Measurements from ENCODE around the gene FMNL2. TPM values are rescaled to one million over a fixed set of nuclear protein-coding genes. Genes with fewer than 3 reads are reported as not detected.

Gene FMNL2
- total and polyA plus RNA-seq, 2 experiments from 2014 or later: 16.5 to 45.4 TPM

- peaks cover 88% of the 10 kb centered on the region for H3K79me2 ChIP-seq (replicated peaks; ENCODE audit: insufficient read depth)
- peaks cover 30% of the 10 kb centered on the region; the same call in 1 of the 2 replicates for H4K20me1 ChIP-seq (replicated peaks; ENCODE audit: insufficient read depth)
Observed at GRCh38 chr2:152393377-152393776, 58.4 kb downstream of the FMNL2 start.

More at GRCh38 chr2:152393377-152393776, 58.4 kb downstream of the FMNL2 start:
- no peak for TF ChIP-seq ZNF114 (CRISPR knock-in tag; IDR thresholded peaks at IDR 0.05)
- TF ChIP-seq EZH2phosphoT487 (IDR thresholded peaks at IDR 0.05; ENCODE audit: unreplicated experiment): no peak
- no peak for TF ChIP-seq REST (IDR thresholded peaks at IDR 0.05; ENCODE audit: unreplicated experiment)
- no peak for TF ChIP-seq EZH2 (IDR thresholded peaks at IDR 0.05; ENCODE audit: low read depth, unreplicated experiment)
- no peak for TF ChIP-seq POLR2AphosphoS5 (IDR thresholded peaks at IDR 0.05; ENCODE audit: low read depth)
- no peak for TF ChIP-seq JUNB (IDR thresholded peaks at IDR 0.05; ENCODE audit: unreplicated experiment)
- TF ChIP-seq ZNF462 (CRISPR knock-in tag; IDR thresholded peaks at IDR 0.05): no peak
- Mint-ChIP-seq H3K9me3 (no peaks in the 10 kb centered on the region), H3K36me3 (ENCODE audit: low read depth) (peaks cover 11% of the 10 kb centered on the region), H3K27me3 (ENCODE audit: insufficient read depth, low read depth, poor library complexity) (peaks cover 2% of the 10 kb centered on the region), H3K27ac (no peak overlapping the region), H3K4me1 (peaks cover 55% of the 10 kb centered on the region), H3K4me3 (no peak overlapping the region)
- DNase-seq (ENCODE audit: low spot score) (no peak), ATAC-seq (no peak)
- H3K36me3 ChIP-seq (ENCODE audit: insufficient read depth): no peaks in the 10 kb centered on the region
- H3K27me3 ChIP-seq (ENCODE audit: insufficient read depth): no peaks in the 10 kb centered on the region
- no peak overlapping the region for H3K27ac ChIP-seq (ENCODE audit: low read depth)
- H2AFZ ChIP-seq: no peak overlapping the region
- no peaks in the 10 kb centered on the region for H3K9me2 ChIP-seq (ENCODE audit: insufficient read depth)
- H3F3A ChIP-seq (replicated peaks; ENCODE audit: low read depth): no peaks in the 10 kb centered on the region
- H3K4me1 ChIP-seq (ENCODE audit: insufficient read depth): peaks cover 51% of the 10 kb centered on the region
- no peak overlapping the region for H3K4me3 ChIP-seq
- no peak overlapping the region for H3K4me2 ChIP-seq
